ENCODE data around the gene NUP210L.
"Not testable (repeated sequence)": the region's sequence is repeated elsewhere in the genome, so short reads cannot be mapped to it uniquely, and the experiment has no call there.

The NUP210L gene

DNA sequence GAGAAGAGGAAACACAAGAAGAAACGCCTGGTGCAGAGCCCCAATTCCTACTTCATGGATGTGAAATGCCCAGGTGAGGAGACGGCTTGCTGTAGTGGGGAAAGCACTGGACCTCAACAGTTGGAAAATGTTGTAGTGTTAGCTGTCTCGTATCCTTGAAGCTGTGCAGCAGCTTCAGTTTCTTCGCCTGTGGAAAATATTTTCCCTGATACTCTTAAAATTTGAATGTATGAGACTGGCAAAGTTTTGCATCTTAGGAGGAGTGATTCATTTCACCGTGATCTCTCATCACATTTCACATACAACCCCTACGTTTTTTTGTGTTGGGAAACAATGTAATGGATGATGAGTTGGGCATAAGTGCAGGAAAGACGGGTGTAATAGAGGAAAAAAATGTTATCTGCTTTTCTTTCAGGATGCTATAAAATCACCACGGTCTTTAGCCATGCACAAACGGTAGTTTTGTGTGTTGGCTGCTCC is 163.7 kb downstream of the NUP210L start:
- no peak for DNase-seq

DNA sequence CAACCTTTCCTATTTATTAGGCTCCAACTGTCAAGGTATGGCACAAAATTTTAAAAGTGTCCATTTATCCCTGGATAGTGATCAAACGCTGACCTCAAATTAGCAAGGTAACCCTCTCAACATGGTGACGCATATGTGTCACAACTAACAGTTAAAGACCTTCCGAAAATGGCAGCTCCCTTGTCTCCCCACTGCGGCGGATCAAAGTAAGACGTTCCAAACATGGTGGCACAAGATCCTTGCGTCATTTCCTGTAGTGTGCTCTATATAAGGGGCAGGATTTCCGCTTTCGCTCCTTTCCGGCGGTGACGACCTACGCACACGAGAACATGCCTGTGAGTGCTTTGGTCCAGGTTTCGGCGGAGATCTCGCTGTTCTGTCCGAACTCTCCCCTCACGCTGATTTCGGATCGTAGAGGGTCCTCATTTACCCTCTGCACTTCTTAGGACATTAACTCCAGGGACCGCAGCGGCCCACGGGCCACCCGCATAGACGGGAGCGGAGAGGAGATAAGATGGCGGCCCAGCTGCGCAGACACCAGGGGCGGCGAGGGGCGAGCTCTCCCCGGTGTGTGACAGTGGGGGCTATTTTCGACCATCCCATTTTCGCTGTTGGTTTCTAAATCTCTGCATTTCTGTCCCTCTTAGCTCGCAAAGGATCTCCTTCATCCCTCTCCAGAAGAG is 164.3 kb downstream of the NUP210L start, which contains the start of gene RPS27:
RPS27 (plus strand) TSS at position 295 of the 683 bp plus-strand sequence; CDS start at position 330, 35 bp downstream.
- peak; percentile 53 to 99 (median 84) for DNase-seq

GRCh38 chr1:153987621-153988020 is 167.3 kb downstream of the NUP210L start:
- DNase-seq: no peak

DNA sequence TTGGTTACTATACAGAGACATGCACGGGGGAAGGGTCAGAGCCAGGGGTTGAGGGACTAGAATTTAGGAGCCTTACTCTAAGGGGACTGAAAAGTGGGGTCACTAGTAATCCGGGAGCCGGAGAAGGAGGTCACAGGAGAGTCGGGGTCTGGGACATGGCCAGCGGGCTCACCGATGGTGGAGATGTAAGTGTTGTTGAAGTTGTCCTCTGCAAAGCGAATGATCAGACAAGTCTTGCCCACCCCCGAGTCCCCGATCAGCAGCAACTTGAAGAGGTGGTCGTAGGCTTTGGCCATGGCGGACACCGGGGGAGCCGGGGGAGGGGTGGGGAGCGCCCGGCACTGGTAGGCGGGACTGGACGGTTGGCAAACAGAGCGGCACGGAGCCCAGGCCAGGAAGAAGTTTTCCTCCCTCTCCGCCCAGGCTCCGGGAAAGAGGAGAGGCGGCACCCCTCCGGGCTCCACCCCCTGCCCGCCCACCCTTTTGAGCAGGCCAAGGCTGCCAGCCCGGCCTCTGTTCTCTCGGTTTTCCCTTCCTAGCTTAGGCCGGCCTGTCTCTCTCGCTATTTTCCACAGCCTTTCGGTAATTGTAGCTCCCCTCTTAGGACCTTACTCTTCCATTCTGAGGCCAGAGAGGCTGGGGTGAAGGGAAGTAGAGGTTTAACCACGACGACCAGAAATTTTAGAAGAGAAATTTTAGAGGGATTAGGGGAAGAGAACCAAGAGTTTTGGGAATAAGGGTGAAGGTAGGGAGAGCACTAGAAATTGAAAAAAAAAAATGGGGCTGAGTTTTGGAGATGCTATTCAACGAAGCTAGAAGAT is 168.7 kb downstream of the NUP210L start, which contains the start of gene RAB13:
RAB13 (minus strand) TSS at position 399 of the 821 bp plus-strand sequence; CDS start at position 296, 103 bp downstream.
- no peak for DNase-seq

GRCh38 chr1:153985341-153985912 is 169.4 kb downstream of the NUP210L start:
- DNase-seq: no peak

- DNase-seq: no peak
Observed at GRCh38 chr1:153984123-153984894, 170.6 kb downstream of the NUP210L start.

DNA sequence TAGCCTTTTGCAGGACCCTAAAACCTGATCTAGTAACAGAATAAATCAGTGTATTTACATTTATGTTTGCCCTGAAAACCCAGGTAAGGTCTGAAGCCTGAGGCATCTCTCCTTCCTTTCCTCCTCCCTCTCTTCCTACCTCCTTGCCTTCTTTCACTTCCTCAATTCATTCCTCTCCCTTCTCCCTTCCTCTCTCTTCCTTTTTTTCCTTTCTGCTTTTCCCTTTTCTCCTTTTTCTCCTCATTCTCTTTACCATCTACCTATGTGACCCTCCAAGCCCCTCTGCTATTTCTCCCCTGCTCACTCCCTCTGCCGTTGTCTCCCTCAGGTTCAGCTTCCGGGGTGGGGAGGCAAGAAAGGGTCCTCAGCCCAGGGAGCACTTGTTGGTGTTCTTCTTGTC is 173.1 kb downstream of the NUP210L start:
- not testable (repeated sequence) for DNase-seq

DNA sequence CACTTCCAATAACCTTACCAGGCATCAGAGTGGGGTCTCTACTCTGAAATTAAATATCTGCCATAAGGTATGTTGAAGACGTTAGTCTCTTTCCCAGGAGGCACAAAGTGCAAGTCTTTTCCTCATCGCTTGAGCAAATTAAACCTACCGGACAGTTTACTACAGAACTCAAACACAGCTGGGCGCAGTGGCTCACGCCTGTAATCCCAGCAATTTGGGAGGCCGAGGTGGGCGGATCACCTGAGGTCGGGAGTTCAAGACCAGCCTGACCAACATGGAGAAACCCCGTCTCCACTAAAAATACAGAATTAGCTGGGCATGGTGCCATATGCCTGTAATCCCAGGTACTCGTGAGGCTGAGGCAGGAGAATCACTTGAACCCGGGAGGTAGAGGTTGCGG is 175.8 kb downstream of the NUP210L start:
- DNase-seq: not testable (repeated sequence)

GRCh38 chr1:153978274-153978909 is 176.5 kb downstream of the NUP210L start:
- no peak for DNase-seq

GRCh38 chr1:153977250-153978240 is 177.3 kb downstream of the NUP210L start, which contains the start of gene JTB:
TSS of gene JTB (minus strand) at chr1:153977674. CDS start at chr1:153977252, 422 bp downstream.
- peak; percentile 63 to 87 (median 78) for DNase-seq

DNA sequence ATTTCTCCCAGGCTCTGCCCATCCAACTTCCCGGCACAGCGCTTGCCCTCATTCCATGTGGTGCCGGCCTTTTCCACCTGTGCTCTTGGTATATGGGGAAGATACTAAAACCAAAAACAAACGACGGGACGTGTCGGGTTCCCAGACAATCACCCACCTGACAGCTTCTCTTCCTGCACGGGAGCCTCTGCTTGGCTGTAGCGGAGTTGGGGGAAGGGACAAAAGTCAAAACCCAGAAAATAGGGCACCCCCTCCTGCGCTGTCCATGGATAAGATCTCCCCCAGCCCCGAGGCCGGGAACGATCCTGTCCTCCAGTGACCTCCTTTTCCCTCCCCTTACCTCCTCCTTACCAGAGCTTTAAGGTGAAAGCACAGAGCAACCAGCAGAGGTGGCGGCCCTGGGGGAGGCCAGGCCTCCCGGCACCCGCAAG is 178.0 kb downstream of the NUP210L start:
- DNase-seq: no peak

DNA sequence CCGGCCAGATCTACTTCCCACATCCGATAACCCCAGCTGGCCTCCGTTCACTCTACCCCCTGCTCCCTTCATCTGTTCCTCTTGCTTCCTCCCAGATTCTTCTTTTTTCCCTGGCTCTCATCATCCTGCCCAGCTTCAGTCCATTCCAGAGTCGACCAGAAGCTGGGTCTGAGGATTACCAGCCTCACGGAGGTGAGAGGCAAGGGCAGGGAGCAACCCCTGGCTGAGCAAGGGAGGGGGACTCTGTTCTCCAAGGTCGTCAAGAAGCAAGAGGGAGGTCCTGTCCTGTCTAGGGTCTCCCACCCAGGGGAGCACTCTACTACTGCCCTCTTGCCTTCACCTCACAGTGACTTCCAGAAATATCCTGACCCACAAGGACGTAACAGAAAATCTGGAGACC is 181.3 kb downstream of the NUP210L start:
- no peak for DNase-seq

DNA sequence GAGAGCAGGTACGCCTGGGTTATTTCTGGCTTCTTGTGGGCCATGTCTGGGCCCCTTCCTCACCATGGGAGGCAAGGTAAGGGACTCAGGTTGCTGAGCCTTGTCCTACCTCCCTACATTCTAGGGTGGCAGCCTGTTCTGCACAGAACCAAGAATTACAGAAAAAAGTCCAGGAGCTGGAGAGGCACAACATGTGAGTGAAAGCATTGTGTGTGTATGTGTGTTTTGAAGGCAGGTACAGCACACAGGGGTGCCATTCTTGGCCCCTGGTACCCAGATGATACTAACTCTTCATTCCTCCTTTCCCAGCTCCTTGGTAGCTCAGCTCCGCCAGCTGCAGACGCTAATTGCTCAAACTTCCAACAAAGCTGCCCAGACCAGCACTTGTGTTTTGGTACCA is 181.8 kb downstream of the NUP210L start:
- no peak for DNase-seq

DNA sequence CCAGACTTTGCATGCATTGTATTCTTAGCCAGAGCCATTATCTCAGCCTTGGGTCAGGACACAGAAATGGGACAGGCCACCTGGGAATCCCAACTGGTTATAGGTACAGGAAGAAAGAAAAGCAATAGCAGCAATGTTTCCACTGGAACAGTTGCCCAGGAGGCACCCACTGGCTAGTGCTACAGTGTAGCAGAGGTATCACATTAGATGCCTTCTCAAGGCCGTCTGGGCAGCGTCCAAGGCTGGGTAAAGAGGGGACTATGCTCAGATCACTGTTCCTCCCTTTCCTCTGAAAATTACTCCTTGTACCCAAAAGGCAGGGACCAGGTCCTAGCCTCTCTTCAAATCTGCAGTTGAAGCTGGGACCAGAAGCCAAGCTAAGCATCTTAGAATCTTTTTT is 184.5 kb downstream of the NUP210L start:
- DNase-seq: no peak

DNA sequence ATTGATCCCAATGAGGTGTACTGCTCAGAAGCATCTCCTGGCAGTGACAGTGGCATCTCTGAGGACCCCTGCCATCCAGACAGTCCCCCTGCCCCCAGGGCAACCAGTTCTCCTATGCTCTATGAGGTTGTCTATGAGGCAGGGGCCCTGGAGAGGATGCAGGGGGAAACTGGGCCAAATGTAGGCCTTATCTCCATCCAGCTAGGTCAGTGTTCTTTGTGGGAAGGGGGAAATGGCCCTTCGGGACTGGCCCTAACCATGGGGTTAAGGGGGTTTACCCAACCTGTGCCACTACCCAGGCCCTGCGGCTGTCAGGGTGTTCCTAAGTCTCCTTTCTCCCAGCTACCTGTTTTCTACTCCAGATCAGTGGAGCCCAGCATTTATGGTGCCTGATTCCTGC is 185.9 kb downstream of the NUP210L start:
- DNase-seq: no peak

GRCh38 chr1:153968408-153968807 is 186.5 kb downstream of the NUP210L start:
- no peak for DNase-seq

DNA sequence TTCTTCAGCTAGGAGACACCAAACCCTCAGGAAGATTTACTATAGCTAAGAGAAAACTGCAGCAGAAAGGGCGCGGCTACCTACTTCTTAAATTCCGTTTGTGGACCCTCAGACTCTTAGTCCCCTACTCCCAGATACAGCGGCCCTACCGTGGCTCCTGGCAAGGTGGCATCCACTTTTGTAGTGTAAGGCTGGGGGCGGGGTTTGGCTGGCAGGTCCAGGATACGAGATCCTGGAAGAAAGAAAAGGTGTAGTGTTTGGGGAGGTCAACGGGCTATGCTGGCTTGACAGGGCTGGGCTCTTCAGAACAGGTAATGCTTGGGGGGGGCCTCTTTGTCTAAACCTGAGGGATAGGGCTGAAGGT is 186.9 kb downstream of the NUP210L start:
- DNase-seq: no peak

GRCh38 chr1:153967107-153967999 is 187.5 kb downstream of the NUP210L start, which contains the start of gene CREB3L4:
TSS of gene CREB3L4 (plus strand) at chr1:153967902. CDS start at chr1:153968526, 624 bp downstream.
- DNase-seq: peak in 4 of 5 experiments; percentile 75 to 98 (median 79)

DNA sequence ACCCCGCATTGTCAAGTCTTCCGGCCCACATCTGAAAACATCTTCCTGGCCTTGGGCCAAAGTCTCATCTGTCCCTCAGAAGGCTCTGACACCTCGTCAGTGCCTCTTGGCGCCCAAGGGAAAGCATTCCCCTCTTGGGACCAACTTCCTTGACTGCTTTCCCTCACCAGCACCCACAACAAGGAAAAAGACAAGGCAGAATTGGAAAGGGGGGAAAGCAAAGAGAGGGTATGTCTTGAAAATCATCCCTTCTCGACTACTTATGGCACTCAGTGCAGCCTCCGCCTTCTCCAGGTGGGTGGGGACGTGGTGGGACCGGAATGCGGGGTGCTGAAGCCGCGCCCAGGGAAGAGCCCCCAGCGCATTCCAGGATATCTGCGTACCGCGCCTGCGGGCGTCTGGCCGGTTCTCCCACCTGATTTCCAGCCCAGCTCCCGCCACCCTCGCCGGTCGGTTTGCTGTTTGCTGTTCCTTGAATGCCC is 191.0 kb downstream of the NUP210L start:
- DNase-seq: no peak
